B cell (primary cell): ENCODE results near the gene SLC43A1.

ENCODE experiments used
- CTCF ChIP-seq: fragments of 200-600 bp; IDR thresholded peaks from one replicate; pipeline ENCODE4 v1.8.0; 2022; ENCODE audit warnings: antibody characterized with exemption, mild to moderate bottlenecking
- EZH2 ChIP-seq: IDR thresholded peaks from 2 replicates; pipeline ENCODE4 v1.6.1; 2012; ENCODE audit warnings: borderline replicate concordance, low read depth, mild to moderate bottlenecking, moderate library complexity, low read length; ENCODE audit not compliant: insufficient read depth, poor library complexity, severe bottlenecking

GRCh38 chr11:57502870-57503269, 12.6 kb downstream of the SLC43A1 start:
- TF ChIP-seq EZH2 (no peak), CTCF (no peak)
